Cardiac septum (tissue), 1 donor: ENCODE results near the gene SLC18A3. TPM values are rescaled to one million over a fixed set of nuclear protein-coding genes. Genes with fewer than 3 reads are reported as not detected.

Source experiments
- total RNA-seq: library from RNA; stranded (reverse); fragmentation: NEBNext Ultra II Directional; extraction: Animal tissue kit (Norgen Biotek cat#: 25700); gene quantifications from one replicate; pipeline ENCODE4 v1.2.1, GENCODE V29; 2021
- donor health status: DM: no; HTN: no; CAD: no.

SLC18A3 gene
- total RNA-seq, 1 donor from 2014 or later = not detected

Other genes with a start within 250 kb of the SLC18A3 start
- not detected for gene DRGX, start 214.2 kb upstream of the SLC18A3 start, total RNA-seq
- 21.6 TPM for gene ERCC6, start 71.2 kb upstream of the SLC18A3 start, total RNA-seq
- not detected for gene CHAT, start 3.7 kb downstream of the SLC18A3 start, total RNA-seq
- not detected for gene C10orf53, start 69.3 kb downstream of the SLC18A3 start, total RNA-seq
- gene OGDHL, start 152.0 kb downstream of the SLC18A3 start, total RNA-seq = 11.5 TPM